B cell (primary cell): ENCODE data around the gene RIMBP2. TPM values are rescaled to one million over a fixed set of nuclear protein-coding genes. Genes with fewer than 3 reads are reported as not detected.

Experiments used
- ATAC-seq: fragments of 200-7000 bp; cut with Tn5 transposase; one replicate; pipeline ENCODE4 v1.10.0; 2021; ENCODE audit warnings: low read depth, mild to moderate bottlenecking, moderate number of reproducible peaks, moderate library complexity
- CTCF ChIA-PET: fragments of 350-600 bp; sonication (Branson Sonifier 250); formaldehyde crosslinking; loops from one replicate; lab custom pipeline; 2021; ENCODE audit warnings: antibody characterized with exemption, inconsistent platforms; lab: Charles Lee
- POLR2A ChIA-PET: fragments of 350-600 bp; sonication (Branson Sonifier 250); formaldehyde crosslinking; loops from one replicate; lab custom pipeline; 2021; ENCODE audit warnings: antibody characterized with exemption; lab: Charles Lee
- DNase-seq: peaks from one replicate; pipeline ENCODE4 v3.0.0; 2013
- H2AFZ ChIP-seq: 2 replicates; pipeline ENCODE4 v1.6.1; 2012; ENCODE audit warnings: mild to moderate bottlenecking, low read depth, low read length; ENCODE audit not compliant: insufficient read depth, poor library complexity, severe bottlenecking
- H3K27ac ChIP-seq, 2 donors: 1 replicate in 1 of 2; 2 replicates in 1 of 2; pipeline ENCODE4 v1.5.1; 2012 to 2013; ENCODE audit warnings: low read length in 2 of 2, mild to moderate bottlenecking in 2 of 2, moderate library complexity in 1 of 2
- H3K27me3 ChIP-seq, 4 experiments: fragments of 200-600 bp in 1 of 4; sonication (generic) in 1 of 4; replicated peaks in 1 of 4; 1 replicate in 2 of 4; 2 replicates in 2 of 4; pipeline versions ENCODE4 v1.6.1 to v1.7.0; 2013 to 2016; ENCODE audit warnings: low read length in 3 of 4, mild to moderate bottlenecking in 2 of 4, mixed read lengths in 1 of 4, moderate library complexity in 1 of 4; ENCODE audit not compliant: insufficient read depth in 4 of 4, control insufficient read depth in 3 of 4; ENCODE audit errors: control extremely low read depth in 1 of 4
- H3K36me3 ChIP-seq, 2 experiments: replicated peaks in 1 of 2; 1 replicate in 1 of 2; 2 replicates in 1 of 2; pipeline versions ENCODE4 v1.6.1 to v1.7.1; 2013; ENCODE audit warnings: low read length in 1 of 2; ENCODE audit not compliant: insufficient read depth in 2 of 2, control insufficient read depth in 1 of 2; ENCODE audit errors: control extremely low read depth in 1 of 2, extremely low read depth in 1 of 2
- H3K4me1 ChIP-seq, 2 donors: fragments of 200-600 bp in 1 of 2; sonication (generic) in 1 of 2; 1 replicate in 1 of 2; 2 replicates in 1 of 2; pipeline versions ENCODE4 v1.5.1 to v1.6.1; 2013 to 2017; ENCODE audit warnings: low read length in 2 of 2; ENCODE audit not compliant: control insufficient read depth in 2 of 2, insufficient read depth in 2 of 2
- H3K4me2 ChIP-seq: replicated peaks from 2 replicates; pipeline ENCODE3; 2012; ENCODE audit warnings: mild to moderate bottlenecking, low read depth, low read length; ENCODE audit not compliant: poor library complexity, severe bottlenecking
- H3K4me3 ChIP-seq, 5 experiments: fragments of 200-600 bp in 1 of 5; sonication (generic) in 1 of 5; 1 replicate in 3 of 5; 2 replicates in 2 of 5; pipeline versions ENCODE4 v1.5.1 to v1.7.0; 2011 to 2016; ENCODE audit warnings: low read length in 4 of 5, mild to moderate bottlenecking in 4 of 5, low read depth in 2 of 5, control low read depth in 1 of 5, moderate library complexity in 1 of 5; ENCODE audit not compliant: insufficient read depth in 1 of 5; ENCODE audit errors: control extremely low read depth in 1 of 5, extremely low read depth in 1 of 5
- H3K79me2 ChIP-seq: fragments of 200-600 bp; sonication (generic); one replicate; pipeline ENCODE4 v1.6.0; 2016; ENCODE audit warnings: low read length; ENCODE audit not compliant: control insufficient read depth, insufficient read depth
- H3K9ac ChIP-seq: fragments of 200-600 bp; sonication (generic); 2 replicates; pipeline ENCODE4 v1.6.1; 2017; ENCODE audit warnings: mild to moderate bottlenecking, low read length, moderate library complexity
- H3K9me3 ChIP-seq, 3 donors: one replicate each; pipeline versions ENCODE4 v1.6.1 to v1.7.1; 2013; ENCODE audit warnings: low read length in 2 of 3; ENCODE audit not compliant: control insufficient read depth in 2 of 3, insufficient read depth in 1 of 3; ENCODE audit errors: control extremely low read depth in 1 of 3
- H4K20me1 ChIP-seq: 2 replicates; pipeline ENCODE4 v1.6.0; 2012; ENCODE audit warnings: mild to moderate bottlenecking, low read length; ENCODE audit not compliant: insufficient read depth, control insufficient read depth, poor library complexity, severe bottlenecking
- H3K27ac Mint-ChIP-seq: one replicate; pipeline ENCODE4 v1.8.0; 2021; ENCODE audit warnings: mixed read lengths
- H3K27me3 Mint-ChIP-seq: one replicate; pipeline ENCODE4 v1.8.0; 2021; ENCODE audit warnings: mixed read lengths
- H3K4me1 Mint-ChIP-seq: one replicate; pipeline ENCODE4 v1.8.0; 2021; ENCODE audit warnings: mixed read lengths
- H3K4me3 Mint-ChIP-seq: one replicate; pipeline ENCODE4 v1.8.0; 2021; ENCODE audit warnings: mixed read lengths
- H3K9me3 Mint-ChIP-seq: one replicate; pipeline ENCODE4 v1.8.0; 2022; ENCODE audit warnings: mixed read lengths; ENCODE audit not compliant: insufficient read depth
- CTCF ChIP-seq: fragments of 200-600 bp; IDR thresholded peaks from one replicate; pipeline ENCODE4 v1.8.0; 2022; ENCODE audit warnings: antibody characterized with exemption, mild to moderate bottlenecking
- EZH2 ChIP-seq: IDR thresholded peaks from 2 replicates; pipeline ENCODE4 v1.6.1; 2012; ENCODE audit warnings: borderline replicate concordance, low read depth, mild to moderate bottlenecking, moderate library complexity, low read length; ENCODE audit not compliant: insufficient read depth, poor library complexity, severe bottlenecking
- WGBS: methylation state at CpG from one replicate; pipeline ENCODE4 v1.1.5; 2013; ENCODE audit warnings: missing lambda C conversion rate; ENCODE audit not compliant: insufficient coverage; 5-methylcytosine and 5-hydroxymethylcytosine counted together
- intact Hi-C: fragments of 100-400 bp; cut with micrococcal nuclease; formaldehyde crosslinking; loops from one replicate; pipeline ENCODE4 v1.10.0; 2022
- polyA plus RNA-seq: library from polyadenylated mRNA; depleted of rRNA; stranded (reverse); fragments of >200 nt; gene quantifications from 2 replicates; pipeline ENCODE4 v1.2.3, GENCODE V29; 2012
- total RNA-seq, 2 donors: library from RNA; stranded (reverse); fragments of 120-200 nt in 1 of 2; gene quantifications; 1 replicate in 1 of 2; 2 replicates in 1 of 2; pipeline versions ENCODE4 v1.2.3 to v1.2.4, GENCODE V29; 2013 to 2022

Gene RIMBP2
- total and polyA plus RNA-seq, 2 donors (not counting 1 experiment from before 2014, with no cell fraction given) = not detected

GRCh38 chr12:130468186-130468585 is 247.9 kb downstream of the RIMBP2 start:
- Histone ChIP-seq H3K79me2 (no peaks in the 10 kb centered on the region), H3K4me1 (no peaks in the 10 kb centered on the region), H3K27me3 (no peaks in the 10 kb centered on the region), H3K36me3 (no peaks in the 10 kb centered on the region), H3K27ac (no peak overlapping the region), H3K4me2 (no peak overlapping the region), H3K9ac (no peak overlapping the region), H3K4me3 (no peak overlapping the region), H2AFZ (no peak overlapping the region), H3K9me3 (peaks cover 0 to 47% (median 6%) of the 10 kb centered on the region in 3 donors), H4K20me1 (no peaks in the 10 kb centered on the region)
- H3K9me3 Mint-ChIP-seq = peaks cover 4% of the 10 kb centered on the region
- CTCF ChIA-PET = no interaction called here
- no peaks in the 10 kb centered on the region for H3K4me1 Mint-ChIP-seq
- intact Hi-C loops = no loop called here
- ATAC-seq (no peak), DNase-seq (no peak)
- 98% methylated on average over 6 of the region's 9 CpGs for WGBS
- H3K27me3 Mint-ChIP-seq = no peaks in the 10 kb centered on the region
- no peak overlapping the region for H3K4me3 Mint-ChIP-seq
- H3K27ac Mint-ChIP-seq = no peak overlapping the region
- POLR2A ChIA-PET = no interaction called here
- TF ChIP-seq EZH2 = no peak
- TF ChIP-seq CTCF = no peak

DNA sequence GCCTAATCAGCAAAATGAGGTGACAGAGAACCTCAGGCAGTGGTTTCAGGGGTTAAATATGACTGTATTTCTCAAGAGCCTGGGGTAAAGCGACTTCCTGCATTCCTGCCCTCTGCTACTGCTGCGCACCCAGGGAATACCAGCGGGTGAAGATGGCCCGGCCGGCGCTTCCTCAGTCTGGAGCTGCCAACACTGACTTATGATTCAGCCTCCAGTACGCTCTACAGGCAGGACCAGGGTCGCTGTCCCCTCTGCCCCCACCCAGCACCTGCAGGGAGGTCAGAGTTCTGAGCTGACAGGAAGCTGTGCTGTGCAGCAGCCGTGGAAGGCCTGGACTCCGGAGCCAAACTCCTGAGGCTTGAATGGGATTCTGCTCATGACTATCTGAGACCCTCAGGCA is 250.5 kb downstream of the RIMBP2 start:
- H3K4me3 Mint-ChIP-seq = no peak overlapping the region
- no peaks in the 10 kb centered on the region for H3K4me1 Mint-ChIP-seq
- H3K27ac Mint-ChIP-seq = no peak overlapping the region
- no peaks in the 10 kb centered on the region for H3K27me3 Mint-ChIP-seq
- H3K27me3 ChIP-seq = no peaks in the 10 kb centered on the region
- no peak overlapping the region for H3K4me2 ChIP-seq
- H3K9me3 ChIP-seq = peaks cover 0 to 59% (median 6%) of the 10 kb centered on the region in 3 donors
- CTCF ChIA-PET = no interaction called here
- no peak overlapping the region for H3K4me3 ChIP-seq
- no peak overlapping the region for H2AFZ ChIP-seq
- ATAC-seq (no peak), DNase-seq (no peak)
- POLR2A ChIA-PET = no interaction called here
- TF ChIP-seq EZH2 = no peak
- no peak for TF ChIP-seq CTCF
- H4K20me1 ChIP-seq = no peaks in the 10 kb centered on the region
- intact Hi-C loops = no loop called here
- no peak overlapping the region for H3K27ac ChIP-seq
- no peaks in the 10 kb centered on the region for H3K79me2 ChIP-seq
- peaks cover 4% of the 10 kb centered on the region for H3K9me3 Mint-ChIP-seq
- WGBS = 79% methylated on average over 10 of the region's 10 CpGs
- no peak overlapping the region for H3K9ac ChIP-seq
- H3K4me1 ChIP-seq = no peaks in the 10 kb centered on the region
- H3K36me3 ChIP-seq = no peaks in the 10 kb centered on the region
